Nucleus accumbens (tissue), 56 donors: ENCODE data around the gene KHDRBS2.

Source experiments
- DNase-seq, 56 donors: peaks; one replicate each; lab custom pipeline; 2025; lab: John Stamatoyannopoulos, UW

The KHDRBS2 gene

DNA sequence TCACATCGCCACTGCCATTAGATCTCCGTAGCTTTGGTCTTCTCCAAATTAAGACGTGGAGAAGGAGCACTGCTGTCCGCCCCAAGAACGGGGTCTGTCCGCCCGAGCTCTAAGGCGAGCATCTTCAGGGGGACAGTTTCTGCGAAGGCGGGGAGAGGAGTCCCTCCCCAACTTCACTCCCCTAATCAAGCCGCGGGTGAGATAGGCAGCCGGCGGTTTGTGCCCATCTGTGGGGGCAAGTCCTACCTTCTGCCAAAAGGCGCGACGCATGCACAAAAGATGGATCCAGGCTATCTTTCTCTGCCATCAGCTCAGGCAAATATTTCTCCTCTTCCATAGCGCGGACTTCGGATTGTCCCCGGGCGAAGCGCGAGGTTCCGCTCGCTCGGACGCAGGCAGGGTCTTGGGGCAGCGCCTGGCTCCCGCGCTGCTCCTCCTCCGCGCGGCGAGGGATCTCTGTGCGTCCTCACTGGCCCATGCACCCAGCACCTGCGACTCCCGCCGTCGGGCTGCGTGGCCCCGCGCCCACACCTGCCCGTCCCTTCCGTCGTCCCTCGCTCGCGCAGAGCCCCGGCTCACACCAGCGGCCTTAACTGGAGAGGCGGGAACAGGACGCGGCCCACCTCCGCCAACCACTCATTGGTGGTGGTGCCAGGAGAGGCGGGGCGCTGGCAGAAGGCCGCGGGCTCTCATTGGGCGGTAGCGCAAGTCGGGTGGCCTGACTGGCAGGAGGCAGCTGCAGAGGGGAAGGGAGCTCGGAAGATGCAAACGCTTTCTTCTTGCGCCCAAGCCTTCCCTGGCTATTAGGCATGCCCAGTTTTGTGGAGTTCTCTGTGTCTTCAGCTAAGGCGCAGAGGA lies at the start of gene KHDRBS2:
KHDRBS2 (minus strand) TSS at position 614 of the 858 bp plus-strand sequence.
- peak; percentile 29 to 96 (median 88) for DNase-seq

- DNase-seq = no peak
Observed at GRCh38 chr6:62328607-62329006, 42.6 kb upstream of the KHDRBS2 start.

- DNase-seq = no peak
Observed at GRCh38 chr6:62324834-62325233, 38.8 kb upstream of the KHDRBS2 start.

- DNase-seq = no peak
Observed at GRCh38 chr6:62323818-62324431, 37.9 kb upstream of the KHDRBS2 start.

DNA sequence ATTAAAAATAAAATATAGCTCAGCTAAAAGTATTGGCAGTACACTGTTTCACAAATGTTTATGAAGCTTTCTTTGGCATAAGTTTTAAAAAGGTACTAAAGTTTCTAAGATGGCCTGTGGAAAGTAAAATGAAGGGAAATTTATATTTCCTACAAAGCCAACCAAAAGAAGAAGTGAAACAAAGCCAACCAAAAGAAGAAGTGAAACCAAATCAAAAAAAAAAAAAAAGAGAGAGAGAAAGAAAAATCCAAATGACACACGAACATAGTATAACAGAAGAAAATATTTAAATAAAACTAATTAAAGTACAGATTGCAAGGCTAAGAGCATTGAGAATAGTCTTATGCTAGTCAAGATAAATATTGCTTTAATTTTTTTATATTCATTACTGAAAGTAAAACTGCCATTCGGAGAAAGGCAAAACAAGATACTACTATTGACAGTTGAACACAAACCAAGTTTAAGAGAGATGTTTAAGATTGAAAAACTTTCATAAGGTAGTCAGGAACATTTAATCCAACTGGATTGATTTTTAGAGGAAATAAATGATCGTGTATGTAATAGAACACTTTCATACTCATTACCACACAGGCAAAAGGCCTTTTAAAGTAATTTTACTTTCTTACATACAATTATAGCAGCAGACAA lies 12.8 kb upstream of the KHDRBS2 start:
- no peak for DNase-seq

DNA sequence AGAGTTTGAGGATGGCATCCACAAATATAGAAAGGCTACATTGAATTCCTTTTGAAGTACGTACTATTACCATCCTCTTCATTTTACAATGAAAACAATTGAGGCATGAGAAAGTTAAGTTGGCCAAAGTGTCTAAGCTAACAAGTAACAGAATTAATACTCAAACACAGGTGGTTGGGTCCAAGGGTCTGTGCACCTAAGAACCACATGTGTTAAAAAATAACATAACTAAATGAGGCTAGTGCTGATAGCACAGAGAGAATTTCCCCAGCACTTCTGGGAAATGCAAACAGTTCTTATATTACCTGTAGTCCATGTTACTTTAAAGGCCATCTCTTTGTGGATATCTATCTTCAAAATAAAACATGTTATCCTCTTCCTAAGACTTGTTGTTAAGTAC lies 10.5 kb upstream of the KHDRBS2 start:
- no peak for DNase-seq

DNA sequence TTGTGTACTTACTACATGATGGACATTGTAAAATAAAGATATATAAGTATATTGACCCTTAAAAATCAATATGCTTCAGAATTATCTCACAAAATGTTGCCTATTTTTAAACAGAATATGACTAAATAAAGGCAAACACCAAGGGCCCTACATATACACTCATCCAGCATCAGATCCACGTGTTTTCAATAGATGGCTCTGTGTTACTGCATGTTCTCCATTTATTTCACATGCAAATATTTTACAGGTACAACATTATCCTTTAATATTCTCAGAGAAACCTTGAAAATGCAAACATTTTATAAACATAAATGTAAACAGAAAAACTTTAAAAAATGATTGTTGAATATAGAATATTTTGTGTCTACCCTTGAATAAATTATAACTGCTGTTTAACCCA lies 2.9 kb upstream of the KHDRBS2 start:
- no peak for DNase-seq

DNA sequence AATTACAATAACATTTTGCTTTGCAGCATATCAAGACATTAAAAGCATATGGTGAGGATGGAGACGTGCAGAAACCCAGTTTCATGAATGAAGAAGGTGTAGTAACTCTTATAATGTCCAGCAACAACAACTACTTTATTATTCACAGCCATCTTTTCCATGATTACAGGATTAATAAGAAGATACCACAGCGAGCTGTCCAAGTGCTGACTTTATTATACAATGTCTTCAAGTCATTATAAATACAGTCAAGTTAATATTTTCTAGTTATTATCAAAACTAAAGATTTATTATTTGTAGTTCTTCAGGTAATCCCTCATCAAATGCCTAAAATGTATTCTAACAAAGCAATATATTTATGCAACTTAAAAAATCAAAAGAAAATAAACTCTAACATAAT lies 2.5 kb upstream of the KHDRBS2 start:
- DNase-seq = no peak

- DNase-seq = peak in 7 of 56 donors; percentile 18 to 73 (median 45)
Observed at GRCh38 chr6:62286470-62286843, 432 bp upstream of the KHDRBS2 start.

DNA sequence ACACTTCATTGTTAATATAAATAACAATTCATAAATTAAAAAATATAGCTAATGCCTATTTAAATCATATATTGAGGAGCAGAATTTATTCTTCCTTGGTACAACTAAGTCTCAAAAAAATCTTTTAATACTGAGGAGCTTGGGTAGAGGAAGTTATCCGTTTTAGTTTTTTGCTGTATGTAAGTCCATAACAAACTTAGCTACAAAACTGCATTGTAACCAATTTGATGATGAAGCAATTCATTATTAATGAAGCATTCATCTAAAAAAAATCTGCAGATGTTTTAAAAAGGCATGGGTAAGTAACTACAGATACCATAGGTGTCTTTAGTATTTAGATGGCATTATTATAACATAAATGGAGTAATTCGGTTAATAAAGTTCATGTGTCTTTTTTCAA lies 1.3 kb downstream of the KHDRBS2 start:
- DNase-seq = no peak

- peak in 10 of 56 donors; percentile 0 to 39 (median 4) for DNase-seq
Observed at GRCh38 chr6:62283796-62284411, 2.1 kb downstream of the KHDRBS2 start.

GRCh38 chr6:62283365-62283764 lies 2.7 kb downstream of the KHDRBS2 start:
- no peak for DNase-seq

DNA sequence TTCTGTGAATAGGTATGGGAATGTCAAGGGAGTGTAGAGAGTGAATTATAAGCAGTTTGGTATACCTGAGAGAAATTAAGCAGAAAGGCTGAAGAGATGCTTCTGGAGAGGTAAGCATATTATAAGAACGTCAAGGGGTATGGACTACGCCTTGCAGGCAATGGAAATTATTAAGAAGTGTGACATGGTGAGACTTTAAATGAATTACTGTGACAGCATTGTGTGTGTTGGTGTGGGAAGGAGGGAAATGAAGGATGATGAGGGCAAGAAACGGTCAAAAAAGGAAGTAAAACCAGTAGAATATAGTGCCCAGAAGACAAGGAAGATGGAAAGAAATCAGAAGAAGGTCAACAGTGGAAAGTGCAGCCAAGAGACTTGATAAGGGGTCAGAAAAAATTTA lies 5.9 kb downstream of the KHDRBS2 start:
- DNase-seq = no peak

- DNase-seq = no peak
Observed at GRCh38 chr6:62272114-62272513, 13.9 kb downstream of the KHDRBS2 start.

- peak in 7 of 56 donors; percentile 0 to 13 (median 4) for DNase-seq
Observed at GRCh38 chr6:62265906-62266525, 20.0 kb downstream of the KHDRBS2 start.

GRCh38 chr6:62262283-62262682 lies 23.7 kb downstream of the KHDRBS2 start:
- DNase-seq = no peak

DNA sequence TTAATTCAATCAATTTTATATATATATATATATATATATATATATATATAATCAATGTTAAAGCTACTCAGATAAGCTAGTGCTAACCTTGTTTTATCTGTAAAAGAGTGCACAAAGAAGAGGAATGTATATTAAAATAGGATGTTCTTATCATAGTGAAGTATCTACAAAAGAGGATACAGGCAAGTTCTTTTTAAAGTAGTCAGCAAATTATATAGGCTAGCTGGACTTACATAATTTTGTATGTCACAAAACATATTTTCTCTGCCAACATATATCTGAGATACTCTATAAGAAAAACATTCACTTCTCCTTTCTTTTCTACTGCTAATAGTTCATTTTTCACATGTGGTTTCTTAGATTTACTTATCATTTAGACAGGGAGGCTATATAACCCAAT lies 39.9 kb downstream of the KHDRBS2 start:
- DNase-seq = no peak

GRCh38 chr6:62236784-62237183 lies 49.2 kb downstream of the KHDRBS2 start:
- DNase-seq = no peak

- DNase-seq = no peak
Observed at GRCh38 chr6:62229231-62229630, 56.8 kb downstream of the KHDRBS2 start.

- DNase-seq = no peak
Observed at GRCh38 chr6:62217866-62218265, 68.2 kb downstream of the KHDRBS2 start.

DNA sequence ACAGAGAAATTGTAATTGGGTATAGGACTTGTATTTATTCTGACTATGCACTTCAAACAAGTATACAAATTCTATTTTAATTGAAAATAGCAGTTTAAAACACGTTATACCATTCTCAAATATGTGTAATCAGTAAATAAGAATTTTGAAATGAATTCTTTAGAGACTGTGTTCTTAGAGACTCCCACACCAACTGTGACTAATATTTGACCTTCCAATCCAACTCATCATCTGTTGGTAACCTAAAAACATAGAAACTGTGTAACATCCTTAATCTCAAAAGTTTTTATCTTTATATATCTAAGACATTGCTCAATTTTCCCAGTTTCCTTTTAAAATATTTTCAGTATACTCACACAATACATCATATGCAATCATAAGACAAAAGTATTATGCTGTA lies 83.9 kb downstream of the KHDRBS2 start:
- no peak for DNase-seq
